ENCODE data around the gene NFATC3. TPM values are rescaled to one million over a fixed set of nuclear protein-coding genes. Genes with fewer than 3 reads are reported as not detected.
A peak's percentile ranks its signal among the peaks of the same experiment; 100 is the strongest.

NFATC3 gene
- 37.2 and 43.7 TPM in 2 replicates for total RNA-seq (2021)
- Bru-seq, nascent RNA: percentile 80 among the genes with signal in this experiment
- BruChase-seq, experiment 1, labeled RNA remaining after a 2-hour chase: percentile 70 among the genes with signal in this experiment
- BruChase-seq, experiment 2, labeled RNA remaining after a 6-hour chase: percentile 72 among the genes with signal in this experiment
- long read RNA-seq, full-length matches to known transcripts: 17 of 31 reads
- long read RNA-seq, partial matches to known transcripts: 2 of 31 reads
- long read RNA-seq, other reads (novel, unspliced or antisense): 12 of 31 reads

GRCh38 chr16:68085259-68086071 is at the start of gene NFATC3:
TSS of gene NFATC3 (plus strand) at chr16:68085370. CDS start at chr16:68085682, 312 bp downstream.
- no peaks in the 10 kb centered on the region for H3K9me2 ChIP-seq (ENCODE audit: insufficient read depth)
- H3K27ac ChIP-seq: peak within 1 kb of the TSS; percentile 51
- DNase-seq: peak; percentile 89 to 96
- intact Hi-C loops (cut with micrococcal nuclease; ENCODE audit: unreplicated experiment): loop anchor here (1.0 to 2.0 kb wide), 3 partner anchors 143 to 279 kb away; partner anchors contain the start of genes RANBP10 and TSNAXIP1
- H2AFZ ChIP-seq: peak within 1 kb of the TSS; percentile 97
- peak within 1 kb of the TSS; percentile 92 for H3K4me2 ChIP-seq
- ChIA-PET CTCF (interaction anchor here (0.7 kb wide), 1 partner anchor 409 kb away, joined by 3 read pairs; no protein-coding TSS in a partner anchor), POLR2A (ENCODE audit: unreplicated experiment) (interaction anchor here (0.6 to 1.4 kb wide), 5 partner anchors 120 to 1239 kb away, joined by 3 to 7 read pairs (median 4); partner anchors contain the start of gene ESRP2)
- TF ChIP-seq CTCF (conservative IDR thresholded peaks at IDR 0.05): no peak
- TF ChIP-seq EZH2 (IDR thresholded peaks at IDR 0.05; ENCODE audit: low read depth): no peak
- peak within 1 kb of the TSS; percentile 91 for H3K4me3 ChIP-seq
- no TSS peak for BruUV-seq (replicated peaks)
- H3K27me3 ChIP-seq (ENCODE audit: insufficient read depth, low read depth): no peaks in the 10 kb centered on the region
- H3K4me1 ChIP-seq (replicated peaks; ENCODE audit: insufficient read depth): peaks cover 14% of the 10 kb centered on the region
- peaks cover 23% of the 10 kb centered on the region for H3F3A ChIP-seq (ENCODE audit: insufficient read depth, low read depth)
- H3K9me3 ChIP-seq (ENCODE audit: insufficient read depth, low read depth): no peaks in the 10 kb centered on the region
- H3K79me2 ChIP-seq (ENCODE audit: low read depth): peaks cover 48% of the 10 kb centered on the region
- H4K20me1 ChIP-seq (ENCODE audit: insufficient read depth): peaks cover 2% of the 10 kb centered on the region
- H3K36me3 ChIP-seq (ENCODE audit: low read depth): no peaks in the 10 kb centered on the region

GRCh38 chr16:68037841-68038597 is 47.2 kb upstream of the NFATC3 start:
- Histone ChIP-seq H3K4me3 (no peak overlapping the region), H3K36me3 (ENCODE audit: low read depth) (no peaks in the 10 kb centered on the region), H3K27ac (no peak overlapping the region), H3K9me3 (ENCODE audit: insufficient read depth, low read depth) (no peaks in the 10 kb centered on the region), H4K20me1 (ENCODE audit: insufficient read depth) (no peaks in the 10 kb centered on the region), H3K4me1 (replicated peaks; ENCODE audit: insufficient read depth) (no peaks in the 10 kb centered on the region), H3K79me2 (ENCODE audit: low read depth) (no peaks in the 10 kb centered on the region), H3K4me2 (no peak overlapping the region), H2AFZ (no peak overlapping the region), H3F3A (ENCODE audit: insufficient read depth, low read depth) (no peaks in the 10 kb centered on the region; the same call in 1 of the 2 replicates), H3K27me3 (ENCODE audit: insufficient read depth, low read depth) (no peaks in the 10 kb centered on the region), H3K9me2 (ENCODE audit: insufficient read depth) (no peaks in the 10 kb centered on the region)
- TF ChIP-seq EZH2 (IDR thresholded peaks at IDR 0.05; ENCODE audit: low read depth): no peak
- no peak for TF ChIP-seq CTCF (conservative IDR thresholded peaks at IDR 0.05)
- ChIA-PET POLR2A (ENCODE audit: unreplicated experiment) (no interaction called here), CTCF (interaction anchor here (0.6 kb wide), 1 partner anchor 204 kb away, joined by 4 read pairs; no protein-coding TSS in a partner anchor)
- no TSS peak for BruUV-seq (replicated peaks)
- intact Hi-C loops (cut with micrococcal nuclease; ENCODE audit: unreplicated experiment): no loop called here
- no peak for DNase-seq

Measured in PC-9 (cell line).